Measurements from ENCODE around the gene NSDHL. TPM values are rescaled to one million over a fixed set of nuclear protein-coding genes. Genes with fewer than 3 reads are reported as not detected.

The NSDHL gene
- polyA plus RNA-seq, 1 experiment: 19.6 TPM

GRCh38 chrX:152900937-152901445 is 70.1 kb downstream of the NSDHL start:
- Histone ChIP-seq H3K4me3 (ENCODE audit: low read depth, low read length) (no peak overlapping the region), H3K9me3 (ENCODE audit: control insufficient read depth, insufficient read depth, low read length) (no peaks in the 10 kb centered on the region), H3K27me3 (ENCODE audit: control insufficient read depth, insufficient read depth, low read length) (no peaks in the 10 kb centered on the region), H3K27ac (ENCODE audit: low read depth, low read length) (no peak overlapping the region)
- no peak for DNase-seq (ENCODE audit: low read depth, low spot score)
- TF ChIP-seq, protein P1, sequence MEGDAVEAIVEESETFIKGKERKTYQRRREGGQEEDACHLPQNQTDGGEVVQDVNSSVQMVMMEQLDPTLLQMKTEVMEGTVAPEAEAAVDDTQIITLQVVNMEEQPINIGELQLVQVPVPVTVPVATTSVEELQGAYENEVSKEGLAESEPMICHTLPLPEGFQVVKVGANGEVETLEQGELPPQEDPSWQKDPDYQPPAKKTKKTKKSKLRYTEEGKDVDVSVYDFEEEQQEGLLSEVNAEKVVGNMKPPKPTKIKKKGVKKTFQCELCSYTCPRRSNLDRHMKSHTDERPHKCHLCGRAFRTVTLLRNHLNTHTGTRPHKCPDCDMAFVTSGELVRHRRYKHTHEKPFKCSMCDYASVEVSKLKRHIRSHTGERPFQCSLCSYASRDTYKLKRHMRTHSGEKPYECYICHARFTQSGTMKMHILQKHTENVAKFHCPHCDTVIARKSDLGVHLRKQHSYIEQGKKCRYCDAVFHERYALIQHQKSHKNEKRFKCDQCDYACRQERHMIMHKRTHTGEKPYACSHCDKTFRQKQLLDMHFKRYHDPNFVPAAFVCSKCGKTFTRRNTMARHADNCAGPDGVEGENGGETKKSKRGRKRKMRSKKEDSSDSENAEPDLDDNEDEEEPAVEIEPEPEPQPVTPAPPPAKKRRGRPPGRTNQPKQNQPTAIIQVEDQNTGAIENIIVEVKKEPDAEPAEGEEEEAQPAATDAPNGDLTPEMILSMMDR (IDR thresholded peaks at IDR 0.05; ENCODE audit: low read depth, low read length): no peak
- POLR2A ChIA-PET: interaction anchor here (0.6 kb wide), 1 partner anchor 610 kb away, joined by 4 read pairs; no protein-coding TSS in a partner anchor
- CTCF ChIA-PET: no interaction called here

GRCh38 chrX:152901816-152902501 is 71.1 kb downstream of the NSDHL start:
- ChIA-PET CTCF (no interaction called here), POLR2A (interaction anchor here (0.6 kb wide), 1 partner anchor 609 kb away, joined by 4 read pairs; no protein-coding TSS in a partner anchor)
- H3K27me3 ChIP-seq (ENCODE audit: control insufficient read depth, insufficient read depth, low read length): no peaks in the 10 kb centered on the region
- TF ChIP-seq, protein P1 (IDR thresholded peaks at IDR 0.05; ENCODE audit: low read depth, low read length): no peak
- DNase-seq (ENCODE audit: low read depth, low spot score): no peak
- H3K4me3 ChIP-seq (ENCODE audit: low read depth, low read length): no peak overlapping the region
- no peaks in the 10 kb centered on the region for H3K9me3 ChIP-seq (ENCODE audit: control insufficient read depth, insufficient read depth, low read length)
- no peak overlapping the region for H3K27ac ChIP-seq (ENCODE audit: low read depth, low read length)

GRCh38 chrX:152902502-152902820 is 71.6 kb downstream of the NSDHL start:
- ChIA-PET CTCF (no interaction called here), POLR2A (no interaction called here)
- no peak overlapping the region for H3K27ac ChIP-seq (ENCODE audit: low read depth, low read length)

GRCh38 chrX:152903589-152903988 is 72.7 kb downstream of the NSDHL start:
- POLR2A ChIA-PET: no interaction called here
- no peak overlapping the region for H3K27ac ChIP-seq (ENCODE audit: low read depth, low read length)
- H3K27me3 ChIP-seq (ENCODE audit: control insufficient read depth, insufficient read depth, low read length): no peaks in the 10 kb centered on the region
- CTCF ChIA-PET: interaction anchor here (1.1 kb wide), 1 partner anchor 85 kb away, joined by 3 read pairs; no protein-coding TSS in a partner anchor
- no peak for DNase-seq (ENCODE audit: low read depth, low spot score)
- H3K4me3 ChIP-seq (ENCODE audit: low read depth, low read length): no peak overlapping the region
- TF ChIP-seq, protein P1 (IDR thresholded peaks at IDR 0.05; ENCODE audit: low read depth, low read length): no peak
- no peaks in the 10 kb centered on the region for H3K9me3 ChIP-seq (ENCODE audit: control insufficient read depth, insufficient read depth, low read length)

More at GRCh38 chrX:152902502-152902820, 71.6 kb downstream of the NSDHL start:
- H3K4me3 ChIP-seq (ENCODE audit: low read depth, low read length): no peak overlapping the region
- DNase-seq (ENCODE audit: low read depth, low spot score): no peak
- TF ChIP-seq, protein P1 (IDR thresholded peaks at IDR 0.05; ENCODE audit: low read depth, low read length): no peak
- no peaks in the 10 kb centered on the region for H3K9me3 ChIP-seq (ENCODE audit: control insufficient read depth, insufficient read depth, low read length)
- H3K27me3 ChIP-seq (ENCODE audit: control insufficient read depth, insufficient read depth, low read length): no peaks in the 10 kb centered on the region
